ENCODE measurements around the gene ELF5. TPM values are rescaled to one million over a fixed set of nuclear protein-coding genes. Genes with fewer than 3 reads are reported as not detected.

The ELF5 gene
- total RNA-seq, 1 donor from 2014 or later, result not detected

DNA sequence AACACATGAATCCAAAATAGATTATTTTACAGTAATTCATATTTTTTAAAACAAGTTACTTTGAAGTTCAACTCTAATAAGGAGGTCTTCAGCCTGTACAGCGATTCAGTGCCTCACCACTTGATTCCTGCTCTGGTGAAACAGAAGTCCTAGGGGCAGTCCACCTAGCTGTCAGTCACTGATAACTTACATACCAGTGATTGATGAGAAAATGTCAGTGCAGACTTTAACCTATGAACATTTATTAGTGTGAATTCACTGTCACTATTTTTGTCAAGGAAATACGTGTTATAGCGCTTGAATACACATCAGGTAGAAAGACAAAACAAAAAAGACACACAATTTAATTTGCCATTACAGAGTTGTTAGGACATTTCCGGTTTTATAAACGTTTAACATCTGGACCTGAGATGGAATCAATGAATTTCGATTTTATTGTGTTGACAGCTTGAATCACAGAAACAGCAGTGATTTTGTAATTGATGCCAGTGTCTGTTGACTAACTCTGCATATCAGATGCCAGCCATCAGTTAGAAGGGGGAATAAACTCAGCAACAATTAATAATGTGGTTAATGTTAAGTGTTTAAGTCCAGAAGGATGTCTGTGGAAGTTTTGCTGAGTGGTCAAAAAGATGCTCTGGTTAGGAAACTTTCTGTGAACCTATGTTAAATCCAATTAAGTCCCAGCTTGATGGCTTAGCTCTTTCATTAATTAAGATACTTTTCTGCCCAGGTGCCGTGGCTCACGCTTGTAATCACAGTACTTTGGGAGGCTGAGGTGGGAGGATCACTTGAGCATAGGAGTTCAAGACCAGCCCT, 34.5 kb downstream of the ELF5 start:
- H3K36me3 Mint-ChIP-seq (ENCODE audit: low read depth), result peaks cover 4% of the 10 kb centered on the region
- H3K9me3 Mint-ChIP-seq, result no peaks in the 10 kb centered on the region
- H3K27ac Mint-ChIP-seq, result no peak overlapping the region
- peaks cover 5% of the 10 kb centered on the region for H3K27me3 Mint-ChIP-seq
- intact Hi-C loops (cut with micrococcal nuclease), result no loop called here
- TF ChIP-seq, protein P1, sequence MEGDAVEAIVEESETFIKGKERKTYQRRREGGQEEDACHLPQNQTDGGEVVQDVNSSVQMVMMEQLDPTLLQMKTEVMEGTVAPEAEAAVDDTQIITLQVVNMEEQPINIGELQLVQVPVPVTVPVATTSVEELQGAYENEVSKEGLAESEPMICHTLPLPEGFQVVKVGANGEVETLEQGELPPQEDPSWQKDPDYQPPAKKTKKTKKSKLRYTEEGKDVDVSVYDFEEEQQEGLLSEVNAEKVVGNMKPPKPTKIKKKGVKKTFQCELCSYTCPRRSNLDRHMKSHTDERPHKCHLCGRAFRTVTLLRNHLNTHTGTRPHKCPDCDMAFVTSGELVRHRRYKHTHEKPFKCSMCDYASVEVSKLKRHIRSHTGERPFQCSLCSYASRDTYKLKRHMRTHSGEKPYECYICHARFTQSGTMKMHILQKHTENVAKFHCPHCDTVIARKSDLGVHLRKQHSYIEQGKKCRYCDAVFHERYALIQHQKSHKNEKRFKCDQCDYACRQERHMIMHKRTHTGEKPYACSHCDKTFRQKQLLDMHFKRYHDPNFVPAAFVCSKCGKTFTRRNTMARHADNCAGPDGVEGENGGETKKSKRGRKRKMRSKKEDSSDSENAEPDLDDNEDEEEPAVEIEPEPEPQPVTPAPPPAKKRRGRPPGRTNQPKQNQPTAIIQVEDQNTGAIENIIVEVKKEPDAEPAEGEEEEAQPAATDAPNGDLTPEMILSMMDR (IDR thresholded peaks at IDR 0.05), result no peak
- no peak overlapping the region for H3K4me3 Mint-ChIP-seq
- no peak for ATAC-seq (ENCODE audit: low read depth)
- POLR2A ChIA-PET, result no interaction called here
- DNase-seq, result no peak
- CTCF ChIA-PET, result no interaction called here
- no peaks in the 10 kb centered on the region for H3K4me1 Mint-ChIP-seq

DNA sequence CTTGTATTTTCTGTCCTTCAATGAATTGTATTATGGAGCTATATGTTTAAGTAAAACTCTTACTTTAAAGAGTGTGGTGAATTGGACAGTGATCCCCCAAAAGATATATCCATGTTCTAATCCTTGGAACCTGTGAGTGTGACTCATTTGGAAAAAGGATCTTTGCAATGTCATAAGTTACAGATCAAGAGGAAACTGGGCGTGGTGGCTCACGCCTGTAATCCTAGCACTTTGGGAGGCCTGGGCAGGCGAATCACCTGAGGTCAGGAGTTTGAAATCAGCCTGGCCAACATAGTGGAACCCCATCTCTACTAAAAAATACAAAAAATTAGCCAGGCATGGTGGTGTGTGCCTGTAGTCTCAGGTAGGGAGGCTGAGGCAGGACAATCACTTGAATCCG, 36.7 kb downstream of the ELF5 start:
- ChIA-PET CTCF (no interaction called here), POLR2A (no interaction called here)
- intact Hi-C loops (cut with micrococcal nuclease), result no loop called here
- Mint-ChIP-seq H3K27ac (no peak overlapping the region), H3K36me3 (ENCODE audit: low read depth) (peaks cover 26% of the 10 kb centered on the region), H3K4me3 (no peak overlapping the region), H3K9me3 (no peaks in the 10 kb centered on the region), H3K4me1 (no peaks in the 10 kb centered on the region), H3K27me3 (peaks cover 4% of the 10 kb centered on the region)
- ATAC-seq (ENCODE audit: low read depth) (no peak), DNase-seq (no peak)
- TF ChIP-seq, protein P1 (IDR thresholded peaks at IDR 0.05), result no peak

DNA sequence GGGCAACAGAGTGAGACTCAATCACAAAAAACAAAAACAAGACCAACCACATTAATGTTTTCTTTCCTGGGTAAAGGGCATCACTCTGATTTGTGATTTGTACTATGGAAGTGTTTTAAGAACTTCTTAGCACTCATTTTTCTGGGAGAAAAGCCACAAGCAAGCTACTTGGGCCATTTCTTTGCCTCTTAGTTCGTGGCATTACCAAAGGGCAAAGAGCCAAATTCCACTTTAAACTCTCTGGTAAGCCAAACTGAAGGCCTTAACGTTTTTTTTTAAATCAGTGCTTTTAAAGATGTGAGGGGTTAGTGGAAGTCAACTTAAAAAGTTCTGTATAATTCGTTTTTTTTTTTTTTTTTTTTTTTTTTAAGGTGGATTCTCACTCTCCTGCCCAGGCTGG, 37.9 kb downstream of the ELF5 start:
- Mint-ChIP-seq H3K27ac (no peak overlapping the region), H3K9me3 (no peaks in the 10 kb centered on the region), H3K4me1 (no peaks in the 10 kb centered on the region), H3K36me3 (ENCODE audit: low read depth) (peaks cover 36% of the 10 kb centered on the region), H3K4me3 (no peak overlapping the region), H3K27me3 (no peaks in the 10 kb centered on the region)
- TF ChIP-seq, protein P1 (IDR thresholded peaks at IDR 0.05), result no peak
- no peak for ATAC-seq (ENCODE audit: low read depth)
- POLR2A ChIA-PET, result no interaction called here
- intact Hi-C loops (cut with micrococcal nuclease), result no loop called here
- CTCF ChIA-PET, result no interaction called here
- DNase-seq, result no peak

DNA sequence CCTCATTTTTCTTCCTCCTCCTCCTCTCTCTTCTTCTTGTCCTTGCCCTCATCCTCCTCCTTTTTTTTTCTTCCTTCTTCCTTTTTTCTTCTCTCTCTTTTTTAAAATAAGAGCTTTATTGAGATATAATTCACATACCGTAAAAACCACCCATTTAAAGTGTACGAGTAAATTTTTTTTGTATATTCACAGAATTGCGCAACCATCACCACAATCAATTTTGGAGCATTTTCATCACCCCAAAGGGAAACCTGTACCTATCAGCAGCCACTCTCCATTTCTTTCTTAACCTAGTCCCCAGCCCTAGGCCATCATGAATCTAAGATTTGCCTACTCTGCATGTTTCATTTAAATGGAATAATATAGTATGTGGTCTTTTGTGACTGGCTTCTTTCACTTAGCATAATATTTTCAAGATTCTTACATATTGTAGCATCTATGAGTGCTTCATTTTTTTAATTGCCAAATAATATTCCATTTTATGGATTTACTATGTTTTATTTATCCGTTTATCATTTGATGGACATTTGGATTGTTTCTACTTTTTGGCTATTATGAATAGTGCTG, 39.9 kb downstream of the ELF5 start:
- peaks cover 54% of the 10 kb centered on the region for H3K36me3 Mint-ChIP-seq (ENCODE audit: low read depth)
- no peaks in the 10 kb centered on the region for H3K9me3 Mint-ChIP-seq
- TF ChIP-seq, protein P1 (IDR thresholded peaks at IDR 0.05), result no peak
- DNase-seq (no peak), ATAC-seq (ENCODE audit: low read depth) (no peak)
- no peak overlapping the region for H3K27ac Mint-ChIP-seq
- CTCF ChIA-PET, result no interaction called here
- no peaks in the 10 kb centered on the region for H3K4me1 Mint-ChIP-seq
- H3K27me3 Mint-ChIP-seq, result no peaks in the 10 kb centered on the region
- POLR2A ChIA-PET, result no interaction called here
- intact Hi-C loops (cut with micrococcal nuclease), result no loop called here
- no peak overlapping the region for H3K4me3 Mint-ChIP-seq

DNA sequence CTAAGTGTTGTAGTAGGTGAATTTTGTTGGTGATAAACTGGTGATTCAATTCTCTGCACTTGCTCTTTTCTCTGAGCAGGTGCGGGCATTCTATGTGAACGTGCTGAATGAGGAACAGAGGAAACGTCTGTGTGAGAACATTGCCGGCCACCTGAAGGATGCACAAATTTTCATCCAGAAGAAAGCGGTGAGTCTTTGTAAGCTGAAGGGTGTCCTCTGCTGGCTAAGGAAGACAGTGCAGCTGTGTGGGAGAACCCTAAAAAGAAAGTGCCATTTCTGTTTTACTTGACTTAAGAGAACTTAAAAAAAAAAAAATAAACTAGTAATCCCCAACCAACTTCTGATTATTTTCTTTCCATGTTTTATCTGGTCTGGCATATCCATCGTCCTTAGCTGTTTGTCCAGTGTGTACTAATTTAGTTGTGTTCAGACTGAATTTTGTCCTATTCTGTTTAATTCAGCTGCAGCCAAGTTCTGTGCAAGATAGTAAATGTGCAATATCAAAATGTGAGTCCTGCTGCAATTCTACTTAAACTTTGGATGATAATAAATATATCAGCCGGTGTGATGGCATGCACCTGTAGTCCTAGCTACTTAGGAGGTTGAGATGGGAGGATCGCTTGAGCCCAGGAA, 45.3 kb downstream of the ELF5 start:
- H3K4me3 Mint-ChIP-seq, result no peak overlapping the region
- TF ChIP-seq, protein P1 (IDR thresholded peaks at IDR 0.05), result no peak
- intact Hi-C loops (cut with micrococcal nuclease), result loop anchor here (1.0 to 10.0 kb wide), 5 partner anchors 30 to 471 kb away; partner anchors contain the start of gene CAT
- peaks cover 90% of the 10 kb centered on the region for H3K36me3 Mint-ChIP-seq (ENCODE audit: low read depth)
- ATAC-seq (ENCODE audit: low read depth) (peak; percentile 66), DNase-seq (no peak)
- H3K27ac Mint-ChIP-seq, result no peak overlapping the region
- CTCF ChIA-PET, result interaction anchor here (0.9 to 2.3 kb wide), 12 partner anchors 10 to 660 kb away, joined by 3 to 10 read pairs (median 6); no protein-coding TSS in a partner anchor
- H3K27me3 Mint-ChIP-seq, result no peaks in the 10 kb centered on the region
- no peaks in the 10 kb centered on the region for H3K4me1 Mint-ChIP-seq
- peaks cover 11% of the 10 kb centered on the region for H3K9me3 Mint-ChIP-seq
- POLR2A ChIA-PET, result no interaction called here

Data from activated B cell treated with CpG ODN at 0.5 μM for 24 hours (primary cell).